BE2C (cell line): ENCODE data around the gene ATP6V0D1.

Source experiments
- DNase-seq: peaks from one replicate; pipeline ENCODE4 v3.0.0-alpha.2; 2020
- H3K27me3 ChIP-seq: fragments of 250-450 bp; sonication (Bioruptor Pico); 2 replicates; pipeline ENCODE4 v1.5.1; 2020; ENCODE audit warnings: mild to moderate bottlenecking
- H3K36me3 ChIP-seq: fragments of 250-450 bp; sonication (Bioruptor Pico); 2 replicates; pipeline ENCODE4 v1.5.1; 2020; ENCODE audit warnings: mild to moderate bottlenecking
- H3K4me1 ChIP-seq: fragments of 250-450 bp; sonication (Bioruptor Pico); 2 replicates; pipeline ENCODE4 v1.5.1; 2020
- H3K4me3 ChIP-seq: 2 replicates; pipeline ENCODE4 v1.5.1; 2011; ENCODE audit warnings: low read depth, low read length
- H3K9me3 ChIP-seq: fragments of 250-450 bp; sonication (Bioruptor Pico); 2 replicates; pipeline ENCODE4 v1.5.1; 2020
- TF ChIP-seq, protein P1 (sequence below): IDR thresholded peaks from 2 replicates; pipeline ENCODE4 v1.5.1; 2012; ENCODE audit warnings: mild to moderate bottlenecking, low read depth, low read length

Gene ATP6V0D1

DNA sequence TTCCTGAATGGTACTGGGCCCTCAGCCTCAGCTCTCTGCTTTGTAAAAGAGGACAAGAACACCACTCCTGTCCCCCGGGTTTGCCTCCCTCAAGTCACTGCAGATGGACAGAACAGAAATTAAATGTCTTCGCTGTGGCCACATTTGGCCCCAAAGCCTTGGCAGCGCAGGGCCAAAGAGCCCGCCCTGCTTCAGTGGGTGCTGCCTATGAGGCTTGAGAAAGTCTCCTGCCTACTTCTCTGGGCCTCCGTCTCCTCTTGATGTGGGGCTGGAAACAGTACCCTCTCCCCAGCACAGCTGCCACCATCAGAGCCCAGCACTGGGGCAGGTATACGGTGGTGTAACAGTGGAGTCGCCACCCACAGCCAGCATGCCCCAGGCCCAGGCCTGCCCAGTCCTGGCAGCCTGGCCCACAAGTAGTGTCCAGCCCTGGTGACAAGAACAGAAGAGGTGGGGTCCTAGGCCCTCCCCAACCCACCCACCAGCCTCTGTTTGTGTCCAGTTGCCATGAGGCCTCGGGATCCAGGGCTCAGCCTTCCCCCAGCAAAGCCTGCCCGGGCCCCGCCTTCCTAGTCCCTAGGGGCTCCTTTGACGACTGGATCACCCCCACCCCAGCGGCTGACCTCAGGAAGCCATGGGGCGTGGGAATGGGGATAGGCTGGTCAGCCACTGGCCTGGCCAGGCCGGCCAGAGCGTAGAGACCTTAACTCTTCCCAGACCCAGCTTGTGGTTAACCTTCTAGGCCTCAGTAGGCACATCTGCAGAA, 83.7 kb downstream of the ATP6V0D1 start:
- Histone ChIP-seq H3K27me3 (no peaks in the 10 kb centered on the region), H3K4me1 (peaks cover 48% of the 10 kb centered on the region), H3K36me3 (no peaks in the 10 kb centered on the region), H3K4me3 (no peak overlapping the region), H3K9me3 (no peaks in the 10 kb centered on the region)
- DNase-seq: no peak
- TF ChIP-seq, protein P1, sequence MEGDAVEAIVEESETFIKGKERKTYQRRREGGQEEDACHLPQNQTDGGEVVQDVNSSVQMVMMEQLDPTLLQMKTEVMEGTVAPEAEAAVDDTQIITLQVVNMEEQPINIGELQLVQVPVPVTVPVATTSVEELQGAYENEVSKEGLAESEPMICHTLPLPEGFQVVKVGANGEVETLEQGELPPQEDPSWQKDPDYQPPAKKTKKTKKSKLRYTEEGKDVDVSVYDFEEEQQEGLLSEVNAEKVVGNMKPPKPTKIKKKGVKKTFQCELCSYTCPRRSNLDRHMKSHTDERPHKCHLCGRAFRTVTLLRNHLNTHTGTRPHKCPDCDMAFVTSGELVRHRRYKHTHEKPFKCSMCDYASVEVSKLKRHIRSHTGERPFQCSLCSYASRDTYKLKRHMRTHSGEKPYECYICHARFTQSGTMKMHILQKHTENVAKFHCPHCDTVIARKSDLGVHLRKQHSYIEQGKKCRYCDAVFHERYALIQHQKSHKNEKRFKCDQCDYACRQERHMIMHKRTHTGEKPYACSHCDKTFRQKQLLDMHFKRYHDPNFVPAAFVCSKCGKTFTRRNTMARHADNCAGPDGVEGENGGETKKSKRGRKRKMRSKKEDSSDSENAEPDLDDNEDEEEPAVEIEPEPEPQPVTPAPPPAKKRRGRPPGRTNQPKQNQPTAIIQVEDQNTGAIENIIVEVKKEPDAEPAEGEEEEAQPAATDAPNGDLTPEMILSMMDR: no peak

DNA sequence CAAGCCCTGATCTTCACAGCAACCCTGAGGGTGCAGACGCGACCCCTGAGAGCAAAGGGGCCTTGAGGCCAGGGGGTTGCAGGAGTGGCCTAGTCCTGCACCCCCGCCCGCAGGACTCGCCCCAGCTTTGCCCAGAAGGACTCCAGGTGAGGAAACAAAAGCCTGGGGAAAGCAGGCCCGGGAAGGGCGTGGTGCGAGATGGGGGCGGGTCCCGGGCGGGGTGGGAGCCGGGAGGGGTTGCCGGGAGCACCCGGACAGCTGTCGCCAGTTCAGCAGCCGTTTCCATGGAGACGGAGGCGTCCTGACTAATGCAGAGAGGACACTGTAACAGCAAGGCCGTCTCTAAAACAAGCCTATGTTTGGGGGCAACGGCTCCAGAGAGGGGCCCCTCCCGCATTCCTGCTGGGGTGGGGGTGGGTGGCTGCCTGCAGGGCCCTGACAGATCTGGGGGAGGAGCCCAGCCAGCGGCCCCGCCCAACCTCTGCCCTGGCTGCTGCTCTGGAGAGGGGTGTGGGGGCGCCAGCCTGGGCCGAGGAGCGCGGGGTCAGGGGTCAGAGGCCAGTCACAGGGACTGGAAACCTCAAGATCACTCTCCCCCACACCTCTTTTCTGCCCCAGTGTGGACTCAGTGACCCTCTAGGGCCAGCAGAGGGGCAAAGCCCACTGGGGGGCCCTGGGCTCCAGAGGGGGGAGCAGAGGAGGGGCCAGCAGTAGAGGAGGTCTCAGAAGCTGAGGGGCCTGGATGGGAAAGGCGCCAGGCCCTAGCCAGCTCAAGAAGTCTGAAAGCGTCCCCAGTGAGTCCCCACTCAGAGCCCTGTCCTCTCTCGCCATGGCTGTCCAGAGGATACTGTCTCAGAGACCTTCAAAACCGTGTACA, 84.6 kb downstream of the ATP6V0D1 start:
- TF ChIP-seq, protein P1: no peak
- Histone ChIP-seq H3K27me3 (no peaks in the 10 kb centered on the region), H3K4me3 (peak overlapping the region; percentile 43), H3K36me3 (no peaks in the 10 kb centered on the region), H3K4me1 (peaks cover 48% of the 10 kb centered on the region), H3K9me3 (no peaks in the 10 kb centered on the region)
- DNase-seq: peak; percentile 93

DNA sequence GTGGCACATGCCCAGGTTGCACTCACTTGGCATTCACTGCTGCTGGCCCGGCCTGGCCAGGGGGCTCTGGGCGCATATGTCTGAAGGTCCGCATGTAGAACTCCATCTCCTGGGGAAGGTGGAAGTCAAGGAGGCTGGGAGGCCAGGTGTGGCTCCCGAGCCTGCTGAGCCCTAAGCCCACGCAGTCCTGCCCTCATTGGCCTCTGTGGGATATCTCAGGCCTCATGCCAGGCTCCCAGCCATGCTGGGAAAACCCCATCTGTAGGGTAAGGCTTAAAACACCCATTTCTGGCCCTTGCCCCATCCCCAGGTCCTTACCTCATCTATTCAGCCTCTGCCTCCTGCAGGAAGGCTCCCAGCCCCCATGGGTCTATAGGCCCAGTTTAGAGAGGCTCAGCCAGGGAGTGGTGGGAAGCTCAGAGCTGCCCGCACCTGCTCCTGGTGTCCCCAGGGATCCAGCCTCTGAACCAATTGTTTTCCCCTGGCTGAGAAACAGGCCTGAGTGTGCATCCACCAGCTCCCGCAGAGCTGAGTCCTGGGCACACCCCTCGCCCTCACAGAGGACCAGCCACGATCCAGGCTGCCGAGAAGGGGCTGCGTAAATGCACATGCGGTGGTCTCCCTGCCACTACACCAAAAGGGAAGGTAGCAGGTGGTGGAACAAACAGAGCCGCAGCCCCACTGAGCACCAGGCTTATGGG, 85.3 kb downstream of the ATP6V0D1 start:
- TF ChIP-seq, protein P1: no peak
- Histone ChIP-seq H3K9me3 (no peaks in the 10 kb centered on the region), H3K27me3 (no peaks in the 10 kb centered on the region), H3K36me3 (no peaks in the 10 kb centered on the region), H3K4me1 (peaks cover 46% of the 10 kb centered on the region), H3K4me3 (peak overlapping the region; percentile 43)
- DNase-seq: peak; percentile 90

DNA sequence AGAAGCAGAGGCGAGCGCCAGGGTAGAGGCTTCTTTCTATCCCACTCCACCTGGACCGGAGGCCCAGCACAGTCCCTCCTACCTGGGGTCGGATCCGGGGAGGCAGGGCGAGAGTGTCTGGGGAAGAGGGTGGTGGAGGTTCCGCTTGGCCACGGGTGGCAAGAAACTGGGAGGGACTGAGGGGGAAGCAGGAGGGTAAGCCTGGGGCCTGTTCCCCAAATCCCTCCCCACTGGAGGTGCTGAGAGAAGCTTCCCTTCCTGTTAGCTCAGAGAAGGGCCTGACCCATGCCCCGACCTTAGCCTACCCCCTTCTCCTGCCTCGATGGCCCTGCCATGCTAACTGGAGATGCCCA, 85.9 kb downstream of the ATP6V0D1 start:
- Histone ChIP-seq H3K4me1 (peaks cover 42% of the 10 kb centered on the region), H3K36me3 (no peaks in the 10 kb centered on the region), H3K9me3 (no peaks in the 10 kb centered on the region), H3K4me3 (no peak overlapping the region), H3K27me3 (no peaks in the 10 kb centered on the region)
- TF ChIP-seq, protein P1: no peak
- no peak for DNase-seq

DNA sequence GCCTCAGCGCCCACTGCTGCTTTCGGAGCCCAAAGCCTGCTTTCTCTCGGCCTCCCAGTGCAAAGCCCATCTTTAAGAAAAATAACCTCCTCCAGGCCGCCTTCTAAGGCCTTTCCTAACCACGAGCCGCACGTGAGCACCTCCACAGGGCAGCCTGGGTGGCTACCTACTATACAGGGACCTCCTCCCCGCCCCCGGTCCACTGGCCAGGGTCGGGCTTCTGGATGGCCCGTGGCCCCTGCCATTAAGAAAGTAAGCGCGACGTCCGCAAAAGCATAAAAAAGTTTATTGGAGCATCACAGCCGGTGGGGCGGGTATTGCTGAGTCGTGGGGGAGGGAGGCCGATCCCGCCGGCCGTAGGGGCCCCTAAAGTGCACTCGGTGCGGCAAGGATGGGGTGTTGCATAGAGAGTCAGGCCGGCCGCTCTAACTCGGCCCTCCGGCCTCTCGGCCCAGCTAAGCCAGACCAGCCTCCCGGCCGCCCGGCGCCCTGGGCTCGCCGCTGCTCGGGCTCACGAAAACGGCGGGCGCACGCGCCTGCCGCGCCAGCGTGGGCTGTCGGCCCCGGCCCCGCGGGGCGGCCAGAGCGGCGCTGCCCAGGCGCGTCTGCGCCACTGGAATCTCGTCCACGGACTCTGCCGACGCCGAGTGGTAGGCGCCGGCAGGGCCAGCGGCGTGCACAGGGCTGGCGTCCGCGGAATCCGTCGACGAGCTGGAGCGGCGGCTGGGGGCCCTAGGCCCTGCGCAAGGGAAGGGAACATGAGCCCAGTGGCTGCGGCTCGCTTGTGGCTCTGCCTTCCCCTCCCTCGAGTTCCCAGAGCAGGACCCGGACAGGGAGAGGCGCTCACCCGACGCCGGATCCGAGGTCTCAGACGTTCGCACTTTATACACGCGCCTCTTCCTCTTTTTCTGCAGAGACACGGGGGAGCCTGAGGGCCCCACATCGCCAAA, 86.5 kb downstream of the ATP6V0D1 start:
- no peak overlapping the region for H3K4me3 ChIP-seq
- H3K27me3 ChIP-seq: no peaks in the 10 kb centered on the region
- TF ChIP-seq, protein P1: no peak
- H3K4me1 ChIP-seq: peaks cover 35% of the 10 kb centered on the region
- no peaks in the 10 kb centered on the region for H3K36me3 ChIP-seq
- no peak for DNase-seq
- H3K9me3 ChIP-seq: no peaks in the 10 kb centered on the region
